IMR-90 (cell line): Measurements from ENCODE around the gene VPS13A. TPM values are rescaled to one million over a fixed set of nuclear protein-coding genes. Genes with fewer than 3 reads are reported as not detected.

Experiments
- ATAC-seq: fragments of 200-7000 bp; cut with Tn5 transposase; 2 replicates; pipeline ENCODE4 v1.9.1; 2020; ENCODE audit warnings: low read depth, mild to moderate bottlenecking, moderate library complexity
- BruUV-seq: library from RNA; stranded (reverse); fragments of 400-500 nt; replicated peaks from 2 replicates; lab custom pipeline; 2021; lab: Mats Ljungman, UMichigan
- CTCF ChIA-PET: fragments of 300-600 bp; formaldehyde crosslinking; extraction: SDS; loops from one replicate; lab custom pipeline; 2021; ENCODE audit warnings: antibody characterized with exemption; lab: Yijun Ruan, JAX
- POLR2A ChIA-PET: fragments of 300-600 bp; sonication (Branson Sonifier 250); formaldehyde crosslinking; loops from one replicate; lab custom pipeline; 2022; ENCODE audit warnings: antibody characterized with exemption; ENCODE audit not compliant: unreplicated experiment; lab: Charles Lee
- DNase-seq: peaks from one replicate; pipeline ENCODE4 v3.0.0; 2013
- H2AFZ ChIP-seq: replicated peaks from 2 replicates; pipeline ENCODE3; 2013; ENCODE audit warnings: low read length, mild to moderate bottlenecking; ENCODE audit not compliant: poor library complexity
- H2AK5ac ChIP-seq: 2 replicates; pipeline ENCODE4 v1.6.1; 2013; ENCODE audit warnings: low read depth, low read length, inconsistent platforms
- H2AK9ac ChIP-seq: replicated peaks from 2 replicates; pipeline ENCODE3; 2013; ENCODE audit warnings: mild to moderate bottlenecking, low read depth, low read length, moderate library complexity; ENCODE audit not compliant: poor library complexity
- H2BK120ac ChIP-seq: 2 replicates; pipeline ENCODE4 v1.6.1; 2013; ENCODE audit warnings: low read depth, low read length, inconsistent platforms
- H2BK15ac ChIP-seq: 3 replicates; pipeline ENCODE4 v1.6.1; 2013; ENCODE audit warnings: low read depth, low read length, inconsistent platforms
- H2BK20ac ChIP-seq: 2 replicates; pipeline ENCODE4 v1.6.1; 2013; ENCODE audit warnings: low read depth, mild to moderate bottlenecking, inconsistent platforms, low read length, moderate library complexity
- H2BK5ac ChIP-seq: 2 replicates; pipeline ENCODE4 v1.6.1; 2013; ENCODE audit warnings: mild to moderate bottlenecking, low read depth, low read length, inconsistent platforms; ENCODE audit not compliant: poor library complexity, severe bottlenecking
- H3K14ac ChIP-seq: replicated peaks from 2 replicates; pipeline ENCODE4 v1.6.1; 2013; ENCODE audit warnings: low read depth, low read length, inconsistent platforms
- H3K18ac ChIP-seq: 2 replicates; pipeline ENCODE4 v1.6.1; 2013; ENCODE audit warnings: low read depth, low read length, control low read depth
- H3K23ac ChIP-seq: 2 replicates; pipeline ENCODE4 v1.6.1; 2013; ENCODE audit warnings: low read depth, low read length, inconsistent platforms
- H3K27ac ChIP-seq: 2 replicates; pipeline ENCODE4 v1.5.1; 2013; ENCODE audit warnings: mild to moderate bottlenecking, control low read depth, low read length; ENCODE audit not compliant: insufficient read depth
- H3K27me3 ChIP-seq: 2 replicates; pipeline ENCODE4 v1.6.1; 2013; ENCODE audit warnings: low read length; ENCODE audit not compliant: control insufficient read depth, insufficient read depth
- H3K36me3 ChIP-seq: 2 replicates; pipeline ENCODE4 v1.6.1; 2013; ENCODE audit warnings: low read length, mixed read lengths; ENCODE audit not compliant: control insufficient read depth, insufficient read depth
- H3K4ac ChIP-seq: 2 replicates; pipeline ENCODE4 v1.6.1; 2013; ENCODE audit warnings: low read depth, low read length, inconsistent platforms
- H3K4me1 ChIP-seq: 2 replicates; pipeline ENCODE4 v1.6.1; 2013; ENCODE audit warnings: low read length, mixed read lengths; ENCODE audit not compliant: control insufficient read depth, insufficient read depth
- H3K4me2 ChIP-seq: 2 replicates; pipeline ENCODE4 v1.6.1; 2013; ENCODE audit warnings: low read depth, mild to moderate bottlenecking, control low read depth, low read length, moderate library complexity
- H3K4me3 ChIP-seq: 2 replicates; pipeline ENCODE4 v1.5.1; 2013; ENCODE audit warnings: low read depth, mild to moderate bottlenecking, control low read depth, low read length, moderate library complexity; ENCODE audit not compliant: insufficient read depth
- H3K56ac ChIP-seq: 2 replicates; pipeline ENCODE4 v1.6.1; 2013; ENCODE audit warnings: low read length, inconsistent platforms; ENCODE audit not compliant: insufficient read depth; ENCODE audit errors: extremely low read depth
- H3K79me1 ChIP-seq, 2 experiments: 2 replicates each; pipeline ENCODE4 v1.6.1; 2013; ENCODE audit warnings: low read length in 2 of 2, inconsistent platforms in 1 of 2, low read depth in 1 of 2
- H3K9ac ChIP-seq: 2 replicates; pipeline ENCODE4 v1.6.1; 2013; ENCODE audit warnings: low read depth, low read length, control low read depth
- H3K9me1 ChIP-seq: 2 replicates; pipeline ENCODE4 v1.6.1; 2013; ENCODE audit warnings: low read length, inconsistent platforms; ENCODE audit not compliant: insufficient read depth
- H3K9me3 ChIP-seq: 2 replicates; pipeline ENCODE4 v1.6.1; 2013; ENCODE audit warnings: low read length; ENCODE audit not compliant: control insufficient read depth, insufficient read depth
- H4K20me1 ChIP-seq: 2 replicates; pipeline ENCODE4 v1.6.1; 2013; ENCODE audit warnings: low read length, inconsistent platforms; ENCODE audit not compliant: insufficient read depth
- H4K5ac ChIP-seq: 2 replicates; pipeline ENCODE4 v1.6.1; 2013; ENCODE audit warnings: mild to moderate bottlenecking, low read depth, low read length, control low read depth
- H4K8ac ChIP-seq, 2 experiments: 2 replicates each; pipeline ENCODE4 v1.6.1; 2013; ENCODE audit warnings: low read depth in 2 of 2, low read length in 2 of 2, control low read depth in 1 of 2, inconsistent platforms in 1 of 2
- H4K91ac ChIP-seq: 2 replicates; pipeline ENCODE4 v1.6.1; 2013; ENCODE audit warnings: low read depth, low read length, inconsistent platforms; ENCODE audit not compliant: insufficient read depth
- MXI1 ChIP-seq: IDR thresholded peaks from 2 replicates; pipeline ENCODE4 v1.6.1; 2012; ENCODE audit warnings: low read depth, mild to moderate bottlenecking, low read length, moderate library complexity, borderline replicate concordance
- WGBS, 2 experiments: methylation state at CpG; one replicate each; pipeline versions ENCODE4 v1.1.5 to v1.1.7; 2013; ENCODE audit warnings: missing lambda C conversion rate in 2 of 2; ENCODE audit not compliant: insufficient read length in 1 of 2; ENCODE audit errors: extremely low coverage in 2 of 2; 5-methylcytosine and 5-hydroxymethylcytosine counted together
- dilution Hi-C: fragments of 300-500 bp; cut with HindIII; formaldehyde crosslinking; loops from one replicate; pipeline ENCODE4 v1.14.3; 2018; ENCODE audit warnings: low sequenced_read_pairs; ENCODE audit not compliant: unreplicated experiment
- in situ Hi-C: fragments of 300-500 bp; cut with MboI; formaldehyde crosslinking; loops from 3 replicates; pipeline ENCODE4 v1.14.3; 2019; ENCODE audit warnings: low sequenced_read_pairs, inconsistent platforms, mixed read lengths
- intact Hi-C: fragments of 100-400 bp; cut with micrococcal nuclease; formaldehyde crosslinking; loops from 2 replicates; pipeline ENCODE4 v1.10.0; 2022
- polyA plus RNA-seq, 3 experiments: library from polyadenylated mRNA; depleted of rRNA; stranded (reverse); fragments of >200 nt; gene quantifications; 2 replicates each; pipeline ENCODE4 v1.2.3, GENCODE V29; 2012; ENCODE audit warnings: low replicate concordance in 1 of 3
- total RNA-seq: library from RNA; depleted of rRNA; stranded (reverse); fragments of >200 nt; gene quantifications from 2 replicates; pipeline ENCODE4 v1.2.3, GENCODE V29; 2012

VPS13A gene
- total and polyA plus RNA-seq, 2 of the 4 experiments (the other 2 are of a cell fraction), result 10.4 to 26.5 TPM

GRCh38 chr9:77462066-77462465, 284.7 kb downstream of the VPS13A start:
- Histone ChIP-seq H3K79me1 (no peaks in the 10 kb centered on the region), H3K4ac (no peak overlapping the region), H3K9me1 (no peaks in the 10 kb centered on the region), H4K8ac (no peak overlapping the region), H3K27ac (no peak overlapping the region), H2BK5ac (no peak overlapping the region), H4K5ac (no peak overlapping the region), H3K36me3 (no peaks in the 10 kb centered on the region), H4K20me1 (no peaks in the 10 kb centered on the region), H3K4me2 (no peak overlapping the region), H3K23ac (no peak overlapping the region), H3K4me1 (no peaks in the 10 kb centered on the region), H2AFZ (no peak overlapping the region), H3K14ac (no peak overlapping the region), H2AK9ac (no peak overlapping the region), H2BK20ac (no peak overlapping the region), H3K9ac (no peak overlapping the region), H2BK120ac (no peak overlapping the region), H4K91ac (no peak overlapping the region), H2AK5ac (no peak overlapping the region), H3K18ac (no peak overlapping the region), H2BK15ac (no peak overlapping the region), H3K27me3 (no peaks in the 10 kb centered on the region), H3K9me3 (no peaks in the 10 kb centered on the region), H3K4me3 (no peak overlapping the region), H3K56ac (no peak overlapping the region)
- POLR2A ChIA-PET, result no interaction called here
- intact Hi-C loops, result no loop called here
- DNase-seq, result no peak
- TF ChIP-seq MXI1, result no peak
- ATAC-seq, result no peak
- in situ Hi-C loops, result no loop called here
- BruUV-seq, result no TSS peak
- CTCF ChIA-PET, result no interaction called here
- dilution Hi-C loops, result no loop called here
- 77% methylated on average over 6 of the region's 10 CpGs; no CpG with 5 or more reads in 1 of the 2 experiments for WGBS, 2 experiments
